GM18870 (cell line): ENCODE results near the gene CNTNAP2.

ENCODE experiments used
- ATAC-seq: cut with Tn5 transposase; IDR thresholded peaks from one replicate; pipeline ENCODE4 v1.9.1; 2021; ENCODE audit warnings: moderate library complexity; ENCODE audit not compliant: unreplicated experiment

Gene CNTNAP2

DNA sequence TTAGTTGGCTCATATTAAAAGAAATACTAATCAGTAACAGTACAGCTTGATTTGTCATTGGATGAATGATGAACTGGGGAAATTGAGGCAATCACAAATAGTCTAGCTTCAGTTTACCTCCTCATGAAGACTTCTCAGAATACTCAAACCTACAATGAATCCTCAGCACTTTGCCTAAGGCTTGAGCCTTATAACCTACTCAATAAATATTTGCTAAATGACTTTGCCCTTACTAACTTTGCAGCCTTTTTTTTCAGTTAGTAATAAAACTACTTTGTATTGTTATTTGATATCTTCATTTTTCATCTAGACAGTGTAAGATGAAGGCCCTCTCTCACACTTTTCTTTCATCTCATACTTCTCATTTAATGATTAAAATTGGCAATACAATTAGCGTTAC lies 1311.5 kb downstream of the CNTNAP2 start:
- ATAC-seq, result no peak

DNA sequence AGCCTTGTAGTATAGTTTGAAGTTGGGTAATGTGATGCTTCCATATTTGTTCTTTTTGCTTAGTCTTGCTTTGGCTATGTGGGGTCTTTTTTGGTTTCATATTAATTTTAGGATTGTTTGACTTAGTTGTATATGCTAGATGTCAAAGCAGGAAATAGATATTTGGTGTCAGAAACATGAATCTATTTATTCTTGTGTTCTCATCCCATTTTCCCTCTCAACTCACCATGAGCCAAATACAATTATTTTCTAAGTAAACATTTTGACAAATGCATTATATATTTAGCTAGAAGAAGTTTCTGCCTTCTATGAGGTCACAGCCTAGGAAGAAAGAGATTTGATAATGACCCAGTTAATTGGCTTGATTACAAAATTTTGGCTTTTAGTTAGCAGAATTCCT lies 1313.4 kb downstream of the CNTNAP2 start:
- ATAC-seq, result no peak

DNA sequence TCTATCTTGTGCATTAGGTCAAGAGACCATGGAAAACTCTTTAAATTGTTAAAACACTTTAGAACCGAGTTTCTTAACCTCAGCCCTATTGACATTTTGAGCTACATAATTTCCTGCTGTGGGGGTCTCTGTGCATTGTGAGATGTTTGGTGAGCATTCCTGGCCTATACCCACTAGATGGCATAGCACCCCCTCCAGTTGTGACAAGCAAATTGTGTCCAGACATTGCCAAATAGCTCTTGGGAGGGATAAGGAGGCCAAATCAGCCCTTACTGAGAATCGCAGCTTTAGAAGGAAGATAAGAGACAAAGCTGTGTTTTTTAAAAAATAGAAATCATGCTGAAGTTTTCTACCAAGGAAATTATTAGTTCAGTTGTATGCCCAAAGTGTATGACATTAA lies 1315.5 kb downstream of the CNTNAP2 start:
- ATAC-seq, result no peak

DNA sequence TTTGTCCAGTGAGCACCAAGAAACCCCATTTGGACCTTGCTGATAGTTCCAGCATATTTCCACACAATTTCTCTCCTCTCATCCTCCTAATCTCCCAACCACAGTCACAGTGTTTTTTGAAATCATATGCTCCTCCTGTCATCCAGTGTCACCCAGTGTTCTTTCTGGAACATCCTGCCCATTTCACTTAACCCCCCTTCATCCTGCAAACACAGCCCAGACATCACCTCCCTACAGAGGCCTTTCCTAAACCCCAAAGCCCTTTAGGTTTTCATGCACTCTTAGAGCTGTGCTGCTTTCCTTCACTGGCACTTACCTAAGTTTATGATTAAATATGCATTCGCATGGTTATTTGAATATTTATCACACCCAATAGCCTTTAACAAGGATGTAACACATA lies 1316.0 kb downstream of the CNTNAP2 start:
- ATAC-seq, result no peak

DNA sequence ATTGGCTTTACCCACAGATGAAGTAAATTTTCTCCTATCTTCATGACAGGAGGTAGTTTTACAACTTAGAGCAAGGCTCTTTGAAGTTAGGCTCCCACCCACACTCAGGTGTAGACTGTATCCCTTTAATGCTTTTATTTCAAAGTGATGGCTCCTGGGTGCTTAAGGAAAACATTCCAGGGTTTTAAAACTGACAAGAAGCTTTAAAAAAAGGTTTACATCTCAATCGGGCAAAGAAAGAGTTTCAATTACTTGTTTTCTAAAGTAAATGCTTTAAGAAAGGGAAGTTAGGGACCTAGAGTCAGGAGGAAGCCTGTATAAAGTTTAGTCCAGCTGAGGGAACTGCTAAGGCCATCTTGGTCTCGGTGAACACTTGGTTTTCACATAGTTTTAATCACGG lies 1320.1 kb downstream of the CNTNAP2 start:
- no peak for ATAC-seq

DNA sequence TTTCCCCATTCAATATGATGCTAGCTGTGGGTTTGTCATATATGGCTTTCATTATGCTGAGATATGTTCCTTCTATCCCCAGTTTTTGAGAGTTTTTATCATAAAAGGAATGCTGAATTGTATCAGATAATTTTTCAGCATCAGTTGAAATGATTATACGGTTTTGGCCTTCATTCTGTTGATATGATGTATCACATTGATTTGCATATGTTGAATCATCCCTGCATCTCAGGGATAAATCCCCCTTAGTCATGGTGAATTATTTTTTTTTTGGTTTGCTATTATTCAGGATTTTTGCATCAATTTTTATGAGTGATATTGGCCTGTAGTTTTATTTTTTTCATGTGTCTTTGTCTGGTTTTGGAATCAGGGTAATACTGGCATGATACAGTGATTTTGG lies 1321.6 kb downstream of the CNTNAP2 start:
- ATAC-seq, result no peak

DNA sequence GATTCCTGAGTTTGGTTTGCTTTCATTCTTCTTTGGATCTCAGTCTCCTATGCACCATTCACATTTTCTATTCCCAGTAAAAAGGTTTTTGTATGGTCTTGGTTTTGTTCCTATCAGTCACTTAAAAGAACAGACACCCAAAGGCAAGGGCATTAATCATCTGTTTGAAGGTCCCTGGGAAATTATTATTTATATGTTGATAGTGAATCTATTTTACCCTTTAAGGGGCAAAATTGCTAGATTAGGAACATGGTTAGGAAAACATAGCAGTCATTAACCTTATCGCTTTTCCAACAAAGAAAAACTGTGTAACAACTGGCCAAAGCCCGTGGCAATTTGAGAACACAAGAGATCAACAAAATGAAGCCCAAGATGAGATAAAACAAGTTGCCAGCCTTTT lies 1327.3 kb downstream of the CNTNAP2 start:
- no peak for ATAC-seq

DNA sequence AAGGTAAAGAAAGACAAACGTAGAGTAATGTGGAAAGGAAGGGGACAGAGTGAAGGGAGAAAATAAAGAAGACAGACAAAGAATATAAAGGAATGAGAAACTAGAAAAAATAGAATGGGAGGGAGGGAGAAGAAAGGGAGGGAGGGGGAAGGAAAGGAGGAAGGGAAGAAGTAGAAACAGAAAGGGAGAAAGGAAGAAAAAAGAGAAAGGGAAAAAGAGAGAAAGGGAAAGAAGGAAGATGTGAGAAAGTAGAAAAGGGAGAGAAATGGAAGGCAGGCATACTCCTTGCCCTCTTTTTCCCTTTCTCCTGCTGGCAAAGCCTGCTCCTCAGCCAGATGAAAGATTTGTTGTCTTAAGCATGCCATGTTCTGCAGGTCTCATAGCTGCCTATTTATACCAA lies 1336.2 kb downstream of the CNTNAP2 start:
- ATAC-seq, result no peak

DNA sequence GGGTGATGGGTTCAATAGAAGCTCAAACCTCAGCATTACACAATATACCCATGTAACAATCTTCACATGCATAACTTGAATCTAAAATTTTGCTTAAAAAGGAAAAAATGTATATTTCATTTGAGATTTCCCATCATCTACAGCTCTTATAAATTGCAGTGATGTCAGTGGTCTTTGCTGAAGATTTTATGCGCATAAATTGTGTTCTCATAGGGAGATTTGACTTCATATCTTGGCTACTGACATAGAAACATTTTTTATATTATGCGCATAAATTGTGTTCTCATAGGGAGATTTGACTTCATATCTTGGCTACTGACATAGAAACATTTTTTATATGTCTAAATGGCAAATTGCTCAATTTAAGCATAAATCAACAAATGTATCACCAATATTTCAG lies 1348.6 kb downstream of the CNTNAP2 start:
- no peak for ATAC-seq

DNA sequence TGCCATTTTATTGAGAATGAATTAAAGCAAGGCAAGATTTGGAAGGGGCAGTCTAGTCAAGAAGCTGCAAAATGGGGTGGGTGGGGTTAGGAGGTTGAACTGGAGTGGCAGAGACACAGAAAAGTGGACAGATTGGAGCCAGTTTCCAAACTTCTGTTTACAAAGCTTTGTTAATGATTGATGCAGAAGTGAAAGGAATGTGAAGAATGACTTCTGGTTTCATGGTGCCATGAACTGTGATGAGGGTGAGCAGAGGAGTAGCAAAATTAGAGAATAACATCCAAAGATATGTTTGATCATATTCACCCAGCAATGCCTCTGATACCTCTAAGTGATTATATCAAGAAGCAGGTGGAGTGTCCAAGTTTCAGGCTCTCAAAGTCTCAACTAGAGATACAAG lies 1356.0 kb downstream of the CNTNAP2 start:
- ATAC-seq, result no peak

DNA sequence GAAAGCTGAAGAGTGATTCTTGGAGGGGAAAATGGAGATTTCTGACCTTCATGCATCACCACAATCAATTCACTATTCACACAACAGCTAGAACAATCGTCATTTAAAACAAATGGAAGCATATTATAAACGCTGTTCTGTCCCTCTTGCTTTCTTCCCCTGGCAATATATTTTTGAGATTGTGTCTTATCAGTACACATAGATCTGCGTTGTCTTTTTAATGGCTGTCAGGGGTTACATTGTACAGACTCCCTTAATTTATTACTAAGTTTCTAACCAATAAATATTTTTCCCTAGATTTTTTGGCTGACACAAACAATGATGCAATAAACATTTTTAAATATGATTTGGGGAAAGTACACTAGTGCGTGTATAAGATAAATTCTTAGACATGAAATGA lies 1358.3 kb downstream of the CNTNAP2 start:
- no peak for ATAC-seq

DNA sequence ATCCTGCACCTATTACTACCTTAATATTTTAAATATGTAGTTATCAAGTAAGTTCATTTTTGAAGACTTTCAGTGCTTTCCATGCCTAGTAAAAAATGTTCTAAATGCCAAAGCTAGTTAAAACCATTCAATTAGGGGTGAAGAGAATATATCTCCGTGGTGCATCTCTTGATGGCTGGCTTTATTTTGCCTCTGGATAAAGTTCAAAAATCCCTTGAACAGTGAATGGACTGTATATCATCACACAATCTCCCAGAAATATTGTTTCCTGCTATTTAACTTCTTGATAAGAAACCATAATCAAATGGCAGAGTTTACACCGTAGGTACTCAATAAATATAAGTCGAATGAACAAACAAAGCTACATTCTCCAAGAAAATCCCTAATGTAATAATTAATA lies 1360.9 kb downstream of the CNTNAP2 start:
- ATAC-seq, result no peak

DNA sequence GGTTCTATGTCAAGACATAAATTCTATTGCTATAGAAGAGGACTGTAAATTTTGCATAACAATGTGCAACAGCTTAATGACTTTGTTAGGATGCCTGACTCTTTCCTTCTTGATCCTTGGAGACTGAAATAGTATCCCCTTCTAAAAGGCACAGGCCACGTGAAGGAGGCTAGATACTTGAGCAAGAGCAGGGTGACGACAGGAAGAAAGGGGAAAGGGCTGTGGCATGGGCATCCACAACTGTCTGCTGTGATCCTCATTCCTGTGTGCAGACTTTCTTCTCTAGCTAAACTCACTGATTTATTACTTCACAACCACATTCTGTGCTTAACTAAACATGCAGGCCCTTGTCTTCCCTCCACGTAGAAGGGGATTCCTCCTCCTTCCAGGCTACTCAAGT lies 1362.2 kb downstream of the CNTNAP2 start:
- ATAC-seq, result no peak

DNA sequence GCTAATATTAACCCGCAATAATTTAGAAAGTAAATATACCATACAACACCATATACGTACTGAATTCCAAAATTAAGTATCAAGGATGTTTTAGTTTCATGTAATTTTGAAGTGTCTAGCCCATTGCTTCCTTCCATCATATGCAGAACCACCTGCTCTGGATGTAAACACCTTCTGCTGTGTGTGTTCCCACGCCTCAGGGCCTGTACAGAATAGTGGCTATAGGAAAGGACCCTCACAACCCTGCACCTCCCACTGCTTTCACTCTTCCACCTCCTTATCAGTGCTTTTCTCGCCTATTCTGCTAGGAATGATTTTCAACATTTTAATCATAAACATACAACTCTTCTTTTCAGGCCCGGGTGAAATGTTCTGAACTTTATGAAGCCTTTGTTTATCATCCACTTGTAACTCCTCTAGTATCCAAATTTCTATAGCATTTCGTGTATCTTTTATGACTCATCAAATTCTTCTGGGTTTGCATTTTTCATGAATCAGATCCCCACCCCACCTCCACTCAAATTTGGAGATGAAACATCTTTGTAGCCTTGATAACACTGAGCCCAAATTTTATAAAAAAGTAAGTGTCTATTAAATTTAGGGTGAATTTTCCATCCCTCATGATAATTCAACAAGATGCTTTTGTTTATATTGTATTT lies 1367.2 kb downstream of the CNTNAP2 start:
- no peak for ATAC-seq

DNA sequence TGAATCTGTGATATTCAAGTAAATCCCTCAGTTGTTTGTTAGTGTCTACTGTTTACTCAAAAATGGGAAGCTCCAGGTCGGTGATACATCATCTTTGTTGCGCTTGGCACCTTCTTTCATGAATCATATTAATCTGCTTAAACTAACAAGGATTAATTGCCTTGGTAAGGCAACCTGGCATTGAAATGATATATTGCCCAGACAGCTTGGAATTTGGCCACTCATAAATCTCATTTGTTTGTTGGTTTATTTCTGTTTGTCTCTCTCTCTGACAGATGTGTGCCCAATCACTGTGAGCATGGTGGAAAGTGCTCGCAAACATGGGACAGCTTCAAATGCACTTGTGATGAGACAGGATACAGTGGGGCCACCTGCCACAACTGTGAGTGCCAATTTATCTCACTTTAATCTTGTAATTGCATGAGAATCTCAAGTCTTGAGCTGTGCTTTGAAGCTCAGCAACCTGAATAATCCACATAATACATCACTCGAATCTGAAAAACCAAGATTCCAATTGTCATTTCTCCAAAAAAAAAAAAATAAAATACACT lies 1369.1 kb downstream of the CNTNAP2 start:
- ATAC-seq, result no peak

DNA sequence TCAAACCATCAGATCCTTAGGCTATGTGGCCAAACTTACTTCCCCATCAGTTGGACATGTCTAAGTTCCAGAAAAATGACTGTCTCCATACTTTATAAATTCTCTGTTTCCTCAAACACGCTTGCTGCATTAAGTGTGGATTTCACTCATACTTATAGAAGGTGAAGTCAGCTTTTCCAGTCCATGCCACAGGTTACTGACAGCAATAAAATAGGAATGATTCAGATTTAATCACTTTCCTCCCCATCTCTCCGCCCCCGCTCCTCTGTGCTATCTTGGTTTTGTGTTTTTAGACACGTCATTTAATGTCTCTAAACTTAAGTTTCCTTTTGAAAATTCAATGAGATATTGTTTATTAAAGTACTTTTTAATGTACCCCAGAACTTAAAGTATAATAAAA lies 1376.0 kb downstream of the CNTNAP2 start:
- ATAC-seq, result no peak

DNA sequence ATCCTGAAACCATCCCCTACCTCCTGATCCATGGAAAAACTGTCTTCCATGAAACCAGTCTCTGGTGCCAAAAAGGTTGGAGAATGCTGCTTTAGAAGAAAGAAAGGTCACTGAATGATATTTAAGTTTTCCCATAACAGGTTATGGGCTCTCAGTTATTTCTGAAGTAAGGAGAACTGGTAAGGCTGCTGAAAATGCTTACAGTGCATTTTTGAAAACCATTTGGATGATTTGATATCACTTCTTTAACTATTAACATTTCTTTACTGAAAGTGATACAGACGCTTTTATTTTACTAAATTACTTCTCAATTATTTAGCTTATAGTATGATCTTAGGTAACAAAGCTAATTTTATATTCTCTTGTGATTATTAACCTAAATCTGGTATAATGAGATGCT lies 1379.6 kb downstream of the CNTNAP2 start:
- ATAC-seq, result no peak

DNA sequence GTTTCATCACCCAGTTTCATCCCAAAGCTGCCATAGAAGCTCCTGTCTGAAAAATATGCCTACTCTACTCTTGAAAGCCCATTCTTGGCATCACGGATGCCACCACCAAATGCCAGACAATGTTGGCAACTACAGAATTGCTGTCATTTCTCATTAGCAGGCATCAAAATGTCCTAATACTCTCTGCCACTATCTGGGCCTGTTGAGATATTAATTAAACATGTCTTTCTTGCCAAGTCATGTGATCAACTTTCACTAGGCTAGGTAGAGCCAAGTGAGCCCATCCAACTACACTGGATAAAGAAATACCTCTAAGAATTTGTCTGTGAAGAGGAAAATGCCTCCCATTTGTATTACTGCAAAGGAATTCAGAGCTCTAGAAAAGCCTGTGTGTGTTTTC lies 1380.6 kb downstream of the CNTNAP2 start:
- ATAC-seq, result no peak

DNA sequence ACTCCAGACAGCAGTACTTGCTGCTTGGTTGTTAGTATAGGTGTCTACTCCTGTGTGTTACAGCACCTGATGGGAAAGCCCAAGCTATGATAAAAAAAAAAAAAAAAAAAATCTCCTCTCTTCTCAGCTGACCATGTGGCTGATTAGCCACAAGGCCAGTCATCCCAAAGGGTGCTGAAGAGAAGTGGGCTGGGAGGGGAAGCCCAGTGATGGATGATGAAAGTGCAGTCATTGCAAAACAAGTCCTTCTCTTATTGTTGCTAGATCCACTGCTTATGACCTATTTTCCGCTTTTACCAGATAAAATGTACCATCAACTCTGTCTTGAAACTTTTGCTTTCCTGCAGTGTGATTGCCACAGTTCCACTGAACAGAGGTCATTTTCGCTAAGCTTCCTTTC lies 1381.5 kb downstream of the CNTNAP2 start:
- no peak for ATAC-seq

DNA sequence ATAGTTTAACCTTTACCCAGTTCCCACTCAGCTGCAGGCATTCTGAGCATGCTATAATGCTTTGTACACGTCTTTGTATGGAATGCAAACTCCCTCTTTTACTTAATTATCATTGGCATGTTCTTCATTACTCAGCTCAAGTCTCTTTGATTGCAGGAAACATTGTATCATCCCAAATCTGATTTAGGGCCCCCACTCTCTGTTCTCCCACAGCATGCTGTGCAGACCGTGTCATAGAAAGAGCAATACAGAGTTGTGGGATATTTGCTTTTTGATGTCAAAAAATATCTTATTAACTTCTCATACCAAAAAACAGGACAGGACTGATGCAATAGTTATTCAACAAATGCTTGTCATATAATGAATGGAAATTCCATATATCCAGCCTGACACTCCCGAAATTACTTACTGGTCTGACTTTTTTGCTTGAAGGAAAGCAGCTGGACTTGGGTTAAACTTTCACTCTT lies 1392.5 kb downstream of the CNTNAP2 start:
- no peak for ATAC-seq

DNA sequence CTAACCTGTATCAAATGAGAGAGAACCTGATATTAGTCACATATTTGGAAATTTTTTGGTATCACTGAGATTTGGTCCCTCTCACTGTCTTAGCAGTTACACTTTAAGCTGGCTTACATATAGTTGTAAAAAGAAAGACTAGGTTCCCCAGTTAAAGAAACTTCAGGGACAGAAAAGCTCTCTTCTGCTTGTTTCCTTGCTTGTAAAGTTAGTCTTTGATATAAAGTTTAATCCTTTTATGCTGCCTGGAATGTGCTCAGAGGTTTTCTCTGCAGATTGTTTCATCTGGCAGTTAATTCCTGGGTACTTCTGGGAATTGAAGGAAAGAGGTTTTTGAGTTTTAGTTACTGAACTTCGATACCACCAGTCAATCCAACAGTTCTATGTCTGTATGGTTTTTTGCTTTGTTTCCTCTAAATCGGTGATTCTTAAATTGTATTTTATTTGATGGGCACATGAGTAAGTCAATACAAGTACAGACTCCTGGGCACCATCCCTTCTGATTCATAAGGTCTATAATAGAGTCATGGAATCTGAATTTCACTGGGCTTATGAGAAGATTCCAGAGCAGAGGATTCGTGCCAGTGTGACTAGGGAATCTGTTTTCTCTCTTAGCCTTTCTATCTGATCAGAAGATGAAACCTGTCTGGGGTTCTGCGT lies 1393.1 kb downstream of the CNTNAP2 start:
- no peak for ATAC-seq

DNA sequence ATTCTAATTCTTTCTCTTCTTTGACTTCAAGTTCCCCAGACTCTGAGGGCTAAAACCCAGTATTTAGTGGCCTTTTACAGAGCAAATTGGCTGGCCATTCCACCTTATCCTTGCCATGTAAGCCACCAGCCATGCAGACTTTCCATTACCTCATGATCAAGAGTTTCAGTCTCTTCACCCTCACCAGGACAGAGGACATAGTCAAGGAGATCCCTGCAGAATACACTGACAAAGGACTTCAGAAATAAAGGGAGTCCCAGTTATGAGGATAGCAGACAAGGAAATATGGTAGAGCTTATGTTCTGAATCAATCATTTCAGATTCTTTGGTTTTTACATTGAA lies 1393.6 kb downstream of the CNTNAP2 start:
- no peak for ATAC-seq

DNA sequence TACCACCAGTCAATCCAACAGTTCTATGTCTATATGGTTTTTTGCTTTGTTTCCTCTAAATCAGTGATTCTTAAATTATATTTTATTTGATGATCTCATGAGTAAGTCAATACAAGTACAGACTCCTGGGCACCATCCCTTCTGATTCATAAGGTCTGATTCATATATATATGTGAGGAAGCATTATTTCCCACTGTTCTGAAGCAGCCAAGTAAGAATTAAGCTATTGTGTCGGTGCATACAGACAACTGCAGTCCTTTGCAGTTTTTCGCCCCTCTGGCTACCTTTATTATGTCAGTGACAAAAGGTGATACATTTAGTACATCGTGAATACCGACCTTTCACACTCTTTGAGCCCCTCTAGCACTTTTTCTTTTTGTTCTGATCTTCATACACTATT lies 1394.3 kb downstream of the CNTNAP2 start:
- no peak for ATAC-seq
